ENCODE data around the gene MYMX.

The MYMX gene

GRCh38 chr6:44255105-44255808 lies 38.5 kb downstream of the MYMX start:
- Histone ChIP-seq H3K4me3 (no peak overlapping the region), H3K27ac (no peak overlapping the region)
- no peak for DNase-seq (ENCODE audit: low spot score)
- TF ChIP-seq CTCF (IDR thresholded peaks at IDR 0.05) = no peak

GRCh38 chr6:44255871-44256774 lies 39.4 kb downstream of the MYMX start:
- Histone ChIP-seq H3K27ac (peak overlapping the region; percentile 84 to 86), H3K4me3 (peak overlapping the region; percentile 87)
- no peak for DNase-seq (ENCODE audit: low spot score)
- TF ChIP-seq CTCF (IDR thresholded peaks at IDR 0.05) = no peak

- no peak for TF ChIP-seq CTCF (IDR thresholded peaks at IDR 0.05)
- no peak for DNase-seq (ENCODE audit: low spot score)
- peak overlapping the region; percentile 87 for H3K4me3 ChIP-seq
- peak overlapping the region; percentile 84 to 86 for H3K27ac ChIP-seq
These were observed 40.0 kb downstream of the MYMX start for GRCh38 chr6:44256775-44257024.

- peak; percentile 83 for TF ChIP-seq CTCF (IDR thresholded peaks at IDR 0.05)
- peak within 1 kb of the TSS; percentile 84 to 86 for H3K27ac ChIP-seq
- DNase-seq (ENCODE audit: low spot score) = no peak
- H3K4me3 ChIP-seq = peak within 1 kb of the TSS; percentile 87
These were observed 40.5 kb downstream of the MYMX start, which contains the start of gene SLC35B2 for GRCh38 chr6:44257025-44257752. TSS of gene SLC35B2 (minus strand) at chr6:44257528. CDS start at chr6:44257410, 118 bp downstream.

GRCh38 chr6:44257753-44258324 lies 41.1 kb downstream of the MYMX start:
- no peak for DNase-seq (ENCODE audit: low spot score)
- TF ChIP-seq CTCF (IDR thresholded peaks at IDR 0.05) = no peak
- peak overlapping the region; percentile 84 to 86 for H3K27ac ChIP-seq
- peak overlapping the region; percentile 87 for H3K4me3 ChIP-seq

GRCh38 chr6:44258325-44258863 lies 41.7 kb downstream of the MYMX start:
- Histone ChIP-seq H3K4me3 (no peak overlapping the region), H3K27ac (no peak overlapping the region)
- no peak for DNase-seq (ENCODE audit: low spot score)
- TF ChIP-seq CTCF (IDR thresholded peaks at IDR 0.05) = no peak

All from coronary artery (tissue), 2 donors.